SK-N-SH (cell line): ENCODE results near the gene VPS33B. TPM values are rescaled to one million over a fixed set of nuclear protein-coding genes. Genes with fewer than 3 reads are reported as not detected.
A peak's percentile ranks its signal among the peaks of the same experiment; 100 is the strongest.

Experiments used
- CTCF ChIA-PET: fragments of 300-600, 350-600 bp; formaldehyde crosslinking; extraction: SDS; loops from one replicate; lab custom pipeline; 2021; lab: Yijun Ruan, JAX
- POLR2A ChIA-PET: fragments of 350-600 bp; sonication (Branson Sonifier 250); formaldehyde crosslinking; extraction: SDS; loops from one replicate; lab custom pipeline; 2020; ENCODE audit warnings: antibody characterized with exemption, inconsistent platforms; lab: Yijun Ruan, JAX
- DNase-seq: peaks from one replicate; pipeline ENCODE4 v3.0.0; 2012
- H2AFZ ChIP-seq: fragments of 200-600 bp; sonication (generic); 2 replicates; pipeline ENCODE4 v1.8.1; 2016; ENCODE audit warnings: antibody characterized with exemption, mild to moderate bottlenecking, low read depth
- H3F3A ChIP-seq: fragments of 200-600 bp; sonication (generic); replicated peaks from 2 replicates; pipeline ENCODE3; 2016; ENCODE audit warnings: antibody characterized with exemption, mild to moderate bottlenecking; ENCODE audit not compliant: insufficient read depth
- H3K27ac ChIP-seq, 2 experiments: fragments of 200-500 bp in 1 of 2; fragments of 200-600 bp in 1 of 2; sonication (Bioruptor generic) in 1 of 2; sonication (generic), shearing (Covaris generic) in 1 of 2; 2 replicates each; pipeline versions ENCODE4 v1.5.1 to v1.6.1; 2014 to 2016; ENCODE audit warnings: low read depth in 2 of 2, inconsistent platforms in 1 of 2, low read length in 1 of 2, mild to moderate bottlenecking in 1 of 2, mixed read lengths in 1 of 2
- H3K27me3 ChIP-seq: fragments of 200-600 bp; sonication (generic), shearing (Covaris generic); 2 replicates; pipeline ENCODE4 v1.6.1; 2016; ENCODE audit warnings: mixed run types; ENCODE audit not compliant: insufficient read depth
- H3K36me3 ChIP-seq, 2 experiments: fragments of 200-500 bp in 1 of 2; fragments of 200-600 bp in 1 of 2; sonication (Bioruptor generic) in 1 of 2; sonication (generic) in 1 of 2; replicated peaks in 1 of 2; 2 replicates each; pipeline versions ENCODE3 to v1.5.1; 2014 to 2016; ENCODE audit warnings: low read length in 1 of 2, mild to moderate bottlenecking in 1 of 2; ENCODE audit not compliant: insufficient read depth in 2 of 2, control insufficient read depth in 1 of 2
- H3K4me1 ChIP-seq, 2 experiments: fragments of 200-500 bp in 1 of 2; fragments of 200-600 bp in 1 of 2; sonication (Bioruptor generic) in 1 of 2; sonication (generic), shearing (Covaris generic) in 1 of 2; 2 replicates each; pipeline versions ENCODE4 v1.5.1 to v1.6.1; 2014 to 2016; ENCODE audit warnings: low read depth in 1 of 2, low read length in 1 of 2, mixed run types in 1 of 2; ENCODE audit not compliant: insufficient read depth in 2 of 2, control insufficient read depth in 1 of 2
- H3K4me2 ChIP-seq: fragments of 200-600 bp; sonication (generic), shearing (Covaris generic); 2 replicates; pipeline ENCODE4 v1.6.1; 2017; ENCODE audit warnings: mixed run types
- H3K4me3 ChIP-seq, 2 experiments: fragments of 200-500 bp in 1 of 2; fragments of 200-600 bp in 1 of 2; sonication (Bioruptor generic) in 1 of 2; sonication (generic), shearing (Covaris generic) in 1 of 2; 2 replicates each; pipeline versions ENCODE4 v1.5.1 to v1.8.1; 2014 to 2016; ENCODE audit warnings: low read depth in 2 of 2, inconsistent platforms in 1 of 2, low read length in 1 of 2, mild to moderate bottlenecking in 1 of 2, mixed read lengths in 1 of 2, moderate library complexity in 1 of 2
- H3K79me2 ChIP-seq: fragments of 200-600 bp; sonication (generic); 2 replicates; pipeline ENCODE4 v1.8.1; 2017; ENCODE audit warnings: mild to moderate bottlenecking; ENCODE audit not compliant: insufficient read depth
- H3K9ac ChIP-seq: fragments of 200-600 bp; sonication (generic); 2 replicates; pipeline ENCODE4 v1.6.1; 2017; ENCODE audit warnings: mixed run types
- H3K9me2 ChIP-seq: fragments of 200-600 bp; sonication (generic); 2 replicates; pipeline ENCODE4 v1.6.1; 2017; ENCODE audit warnings: mixed run types
- H3K9me3 ChIP-seq: fragments of 200-600 bp; sonication (generic); 2 replicates; pipeline ENCODE4 v1.6.1; 2017; ENCODE audit warnings: mixed run types, mild to moderate bottlenecking, moderate library complexity
- H4K20me1 ChIP-seq: fragments of 200-600 bp; sonication (generic); 2 replicates; pipeline ENCODE4 v1.6.1; 2017; ENCODE audit warnings: mild to moderate bottlenecking, mixed run types; ENCODE audit not compliant: insufficient read depth
- ELF1 ChIP-seq: IDR thresholded peaks from 2 replicates; pipeline ENCODE4 v1.4.0; 2012
- EP300 ChIP-seq, 2 experiments: IDR thresholded peaks; 2 replicates each; pipeline versions ENCODE4 v1.4.0 to v1.6.1; 2012; ENCODE audit warnings: borderline replicate concordance in 1 of 2, low read depth in 1 of 2, low read length in 1 of 2
- FOSL2 ChIP-seq: IDR thresholded peaks from 2 replicates; pipeline ENCODE4 v1.4.0; 2012; ENCODE audit warnings: low read depth, mild to moderate bottlenecking, moderate library complexity, borderline replicate concordance
- IRF3 ChIP-seq: fragments of 150-350 bp; IDR thresholded peaks from 2 replicates; pipeline ENCODE4 v1.6.1; 2016; ENCODE audit warnings: mild to moderate bottlenecking, low read depth, low read length
- JUND ChIP-seq: IDR thresholded peaks from 2 replicates; pipeline ENCODE4 v1.4.0; 2012
- MEF2A ChIP-seq: IDR thresholded peaks from 2 replicates; pipeline ENCODE4 v1.4.0; 2012; ENCODE audit warnings: low read depth, borderline replicate concordance
- MXI1 ChIP-seq: IDR thresholded peaks from 2 replicates; pipeline ENCODE4 v1.6.1; 2012; ENCODE audit warnings: mild to moderate bottlenecking, low read depth, low read length, improper control_type of control experiment
- NRF1 ChIP-seq: IDR thresholded peaks from 2 replicates; pipeline ENCODE4 v1.6.1; 2012; ENCODE audit warnings: low read depth, mild to moderate bottlenecking, low read length
- POLR2AphosphoS5 ChIP-seq: IDR thresholded peaks from 2 replicates; pipeline ENCODE4 v1.6.1; 2012; ENCODE audit warnings: low read depth, low read length
- RAD21 ChIP-seq: IDR thresholded peaks from 2 replicates; pipeline ENCODE4 v1.6.1; 2012; ENCODE audit warnings: mild to moderate bottlenecking, low read length
- RCOR1 ChIP-seq: fragments of 150-350 bp; IDR thresholded peaks from 2 replicates; pipeline ENCODE4 v1.6.1; 2017; ENCODE audit warnings: antibody characterized with exemption, low read length
- RFX5 ChIP-seq: IDR thresholded peaks from 2 replicates; pipeline ENCODE4 v1.6.1; 2012; ENCODE audit warnings: mild to moderate bottlenecking, improper control_type of control experiment, low read length
- SIN3A ChIP-seq: IDR thresholded peaks from 2 replicates; pipeline ENCODE4 v1.6.1; 2012; ENCODE audit warnings: low read depth, mild to moderate bottlenecking, low read length, moderate library complexity, borderline replicate concordance
- TAF1 ChIP-seq: IDR thresholded peaks from 2 replicates; pipeline ENCODE4 v1.6.1; 2012; ENCODE audit warnings: low read depth, mild to moderate bottlenecking, low read length, moderate library complexity, borderline replicate concordance
- TCF12 ChIP-seq: IDR thresholded peaks from 2 replicates; pipeline ENCODE4 v1.4.0; 2012
- YY1 ChIP-seq: IDR thresholded peaks from 2 replicates; pipeline ENCODE4 v1.4.0; 2012; ENCODE audit warnings: low read depth, mild to moderate bottlenecking
- WGBS: methylation state at CpG from one replicate; pipeline ENCODE4 v1.1.6; 2017; ENCODE audit warnings: low lambda C conversion rate; 5-methylcytosine and 5-hydroxymethylcytosine counted together
- polyA plus RNA-seq, 3 experiments: library from polyadenylated mRNA; depleted of rRNA; stranded (reverse); fragments of >200 nt; gene quantifications; 2 replicates each; pipeline ENCODE4 v1.2.3, GENCODE V29; 2012
- TF ChIP-seq, protein P1 (sequence below): IDR thresholded peaks from 2 replicates; pipeline ENCODE4; 2012
- TF ChIP-seq, protein P2 (sequence below): fragments of 150-350 bp; IDR thresholded peaks from 2 replicates; pipeline ENCODE4 v1.6.1; 2017; ENCODE audit warnings: antibody characterized with exemption, low read length, low read depth, borderline replicate concordance

VPS33B gene
- polyA plus RNA-seq, 1 of the 3 experiments (the other 2 are of a cell fraction), result 16.6 TPM

DNA sequence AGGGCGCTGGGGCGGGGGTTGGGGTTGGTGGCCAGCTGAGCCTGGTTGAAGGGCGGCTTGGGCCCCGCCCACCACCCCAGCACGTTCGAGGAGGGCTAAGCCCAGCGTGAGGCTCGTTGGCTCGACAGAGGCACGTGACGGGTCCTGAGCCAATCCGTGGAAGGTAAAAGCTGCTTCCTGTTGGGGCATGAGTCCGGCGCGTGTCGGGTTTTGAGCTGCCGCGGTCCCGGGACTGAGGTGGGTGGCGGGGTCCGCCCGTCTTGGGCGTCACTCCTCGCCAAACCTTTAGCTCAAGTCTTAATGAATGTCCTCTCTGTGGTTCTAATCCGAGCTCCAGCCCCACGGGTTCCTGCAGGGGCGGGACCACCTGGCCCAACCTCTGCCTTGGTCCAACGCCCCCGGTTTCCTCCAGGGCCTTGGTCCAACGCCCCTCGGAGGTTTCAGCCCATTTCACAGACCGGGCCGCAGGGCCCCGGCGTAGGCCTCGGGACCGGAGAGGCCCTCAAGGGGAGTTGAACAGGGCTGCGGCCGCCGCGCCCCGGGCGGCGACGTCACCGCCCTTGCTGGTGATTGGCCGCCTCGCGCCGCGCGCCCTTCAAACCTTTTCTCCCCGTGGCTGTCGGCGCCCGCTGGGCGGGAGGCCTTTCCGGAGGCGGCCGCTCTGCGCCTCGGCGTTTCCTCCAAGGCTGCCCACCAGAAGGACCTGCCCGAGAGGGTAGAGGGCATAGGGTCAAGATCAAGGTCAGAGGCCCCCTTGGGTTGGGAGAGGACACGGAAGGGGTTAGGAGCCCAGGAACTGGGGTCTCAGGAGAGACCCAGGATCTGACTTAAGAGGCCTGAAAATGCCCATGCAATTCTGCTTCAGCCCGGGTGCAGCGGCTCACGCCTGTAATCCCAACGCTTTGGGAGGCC lies 67.4 kb downstream of the VPS33B start, which contains the start of gene RCCD1 (continued):
- TF ChIP-seq TAF1, result peak; percentile 49; the same call in 1 of the 2 replicates
- no peak for TF ChIP-seq RAD21
- TF ChIP-seq MEF2A, result no peak
- TF ChIP-seq ELF1, result peak; percentile 69
- 0 out of 2 replicates have a peak, but pooled peaks have one; percentile 16 for TF ChIP-seq IRF3
- TF ChIP-seq, protein P1, sequence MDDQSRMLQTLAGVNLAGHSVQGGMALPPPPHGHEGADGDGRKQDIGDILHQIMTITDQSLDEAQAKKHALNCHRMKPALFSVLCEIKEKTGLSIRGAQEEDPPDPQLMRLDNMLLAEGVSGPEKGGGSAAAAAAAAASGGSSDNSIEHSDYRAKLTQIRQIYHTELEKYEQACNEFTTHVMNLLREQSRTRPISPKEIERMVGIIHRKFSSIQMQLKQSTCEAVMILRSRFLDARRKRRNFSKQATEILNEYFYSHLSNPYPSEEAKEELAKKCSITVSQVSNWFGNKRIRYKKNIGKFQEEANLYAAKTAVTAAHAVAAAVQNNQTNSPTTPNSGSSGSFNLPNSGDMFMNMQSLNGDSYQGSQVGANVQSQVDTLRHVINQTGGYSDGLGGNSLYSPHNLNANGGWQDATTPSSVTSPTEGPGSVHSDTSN, result 0 out of 2 replicates have a peak, but pooled peaks have one; percentile 12
- TF ChIP-seq NRF1, result no peak
- TF ChIP-seq RCOR1, result no peak
- TF ChIP-seq FOSL2, result no peak
- no peak for TF ChIP-seq RFX5
- TF ChIP-seq MXI1, result peak; percentile 92
- no peak for TF ChIP-seq TCF12

GRCh38 chr15:90953947-90954711 lies 68.3 kb downstream of the VPS33B start:
- Histone ChIP-seq H3K4me3 (peak overlapping the region in 1 of 2 experiments; percentile 81; a peak in 1 of 4 replicates), H3K79me2 (peaks cover 27% of the 10 kb centered on the region), H3F3A (peaks cover 12% of the 10 kb centered on the region), H3K9ac (0 out of 2 replicates have a peak overlapping the region, but pooled peaks have one; percentile 94), H3K9me2 (no peaks in the 10 kb centered on the region), H3K4me1 (peaks cover 0 to 23% of the 10 kb centered on the region in 2 experiments; a peak in 1 of 4 replicates), H3K36me3 (peaks cover 9 to 37% of the 10 kb centered on the region in 2 experiments), H3K27ac (peak overlapping the region in 1 of 2 experiments; percentile 88; a peak in 1 of 4 replicates), H3K9me3 (no peaks in the 10 kb centered on the region), H3K4me2 (peak overlapping the region; percentile 86), H4K20me1 (no peaks in the 10 kb centered on the region), H2AFZ (peak overlapping the region; percentile 94), H3K27me3 (no peaks in the 10 kb centered on the region)
- CTCF ChIA-PET, result interaction anchor here (1.0 to 10.8 kb wide), 9 partner anchors 11 to 318 kb away, joined by 3 to 186 read pairs (median 3); partner anchors contain the start of genes HDDC3 and UNC45A
- POLR2A ChIA-PET, result interaction anchor here (0.5 to 2.6 kb wide), 9 partner anchors 8 to 565 kb away, joined by 3 to 23 read pairs (median 3); partner anchors contain the start of genes HDDC3 and UNC45A
- TF ChIP-seq RCOR1 (no peak), POLR2AphosphoS5 (no peak), YY1 (no peak), EP300 (IDR thresholded peaks at IDR 0.05; ENCODE audit: borderline replicate concordance in 1 of 2, low read depth in 1 of 2, low read length in 1 of 2) (no peak), JUND (no peak), SIN3A (no peak), RAD21 (no peak), NRF1 (no peak), TAF1 (no peak)
- TF ChIP-seq, protein P1, result no peak
- TF ChIP-seq, protein P2, sequence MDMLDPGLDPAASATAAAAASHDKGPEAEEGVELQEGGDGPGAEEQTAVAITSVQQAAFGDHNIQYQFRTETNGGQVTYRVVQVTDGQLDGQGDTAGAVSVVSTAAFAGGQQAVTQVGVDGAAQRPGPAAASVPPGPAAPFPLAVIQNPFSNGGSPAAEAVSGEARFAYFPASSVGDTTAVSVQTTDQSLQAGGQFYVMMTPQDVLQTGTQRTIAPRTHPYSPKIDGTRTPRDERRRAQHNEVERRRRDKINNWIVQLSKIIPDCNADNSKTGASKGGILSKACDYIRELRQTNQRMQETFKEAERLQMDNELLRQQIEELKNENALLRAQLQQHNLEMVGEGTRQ, result no peak
- DNase-seq, result no peak
- 79% methylated on average over 16 of the region's 16 CpGs for WGBS
